ENCODE data around the gene FKBP5.

GRCh38 chr6:35735452-35735851 is 46.7 kb upstream of the FKBP5 start:
- TF ChIP-seq CTCF (conservative IDR thresholded peaks at IDR 0.05; ENCODE audit: low read depth, low read length) (no peak), EZH2phosphoT487 (IDR thresholded peaks at IDR 0.05; ENCODE audit: borderline replicate concordance, low read length) (no peak)

Data from PC-3 (cell line).